Fibroblast of the conjunctiva (primary cell): ENCODE results near the gene DGKB.
"Not testable (repeated sequence)": the region's sequence is repeated elsewhere in the genome, so short reads cannot be mapped to it uniquely, and the experiment has no call there.

Experiments used
- DNase-seq: peaks from one replicate; pipeline ENCODE4 v3.0.0-alpha.2; 2010; ENCODE audit warnings: low read depth

DGKB gene

GRCh38 chr7:14289957-14290356, 612.6 kb downstream of the DGKB start:
- DNase-seq: no peak

DNA sequence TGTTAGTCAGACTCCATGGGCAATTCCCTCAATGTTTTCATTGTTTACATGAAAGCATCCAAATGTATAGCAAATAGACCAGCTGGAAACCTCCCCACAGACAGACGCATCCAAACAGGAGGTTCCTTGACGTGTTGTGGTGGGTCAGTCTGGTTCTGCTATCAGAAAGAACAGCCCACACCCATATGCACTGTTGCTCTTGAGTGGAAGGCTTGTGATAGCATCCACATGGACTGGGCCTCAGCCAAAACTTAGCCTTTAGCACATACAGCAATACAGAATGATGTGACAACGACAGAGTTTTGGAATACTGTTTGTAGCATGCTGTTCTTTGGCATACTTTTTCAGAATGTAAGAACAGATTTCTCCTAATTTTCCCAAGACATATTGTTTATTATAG, 613.9 kb downstream of the DGKB start:
- no peak for DNase-seq

DNA sequence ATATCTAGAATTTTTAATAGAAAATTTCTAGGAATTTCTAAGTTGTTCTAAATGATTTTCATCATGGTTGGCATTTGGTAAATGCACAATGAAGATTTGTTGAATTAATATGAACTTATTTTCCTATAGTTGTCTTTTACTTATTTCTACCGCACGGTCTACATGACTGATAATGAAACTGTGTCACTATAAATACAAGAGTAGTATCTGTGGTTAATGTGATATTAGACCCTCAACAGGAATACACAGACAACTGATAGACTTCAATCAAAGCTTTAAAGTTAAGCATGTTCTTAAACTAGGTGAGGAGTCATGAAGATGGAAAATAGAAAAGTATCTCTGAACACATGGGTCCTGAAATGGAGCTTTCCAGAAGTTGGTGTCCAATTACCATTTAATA, 615.2 kb downstream of the DGKB start:
- no peak for DNase-seq

- DNase-seq: no peak
Measured at GRCh38 chr7:14286036-14286435, 616.5 kb downstream of the DGKB start.

DNA sequence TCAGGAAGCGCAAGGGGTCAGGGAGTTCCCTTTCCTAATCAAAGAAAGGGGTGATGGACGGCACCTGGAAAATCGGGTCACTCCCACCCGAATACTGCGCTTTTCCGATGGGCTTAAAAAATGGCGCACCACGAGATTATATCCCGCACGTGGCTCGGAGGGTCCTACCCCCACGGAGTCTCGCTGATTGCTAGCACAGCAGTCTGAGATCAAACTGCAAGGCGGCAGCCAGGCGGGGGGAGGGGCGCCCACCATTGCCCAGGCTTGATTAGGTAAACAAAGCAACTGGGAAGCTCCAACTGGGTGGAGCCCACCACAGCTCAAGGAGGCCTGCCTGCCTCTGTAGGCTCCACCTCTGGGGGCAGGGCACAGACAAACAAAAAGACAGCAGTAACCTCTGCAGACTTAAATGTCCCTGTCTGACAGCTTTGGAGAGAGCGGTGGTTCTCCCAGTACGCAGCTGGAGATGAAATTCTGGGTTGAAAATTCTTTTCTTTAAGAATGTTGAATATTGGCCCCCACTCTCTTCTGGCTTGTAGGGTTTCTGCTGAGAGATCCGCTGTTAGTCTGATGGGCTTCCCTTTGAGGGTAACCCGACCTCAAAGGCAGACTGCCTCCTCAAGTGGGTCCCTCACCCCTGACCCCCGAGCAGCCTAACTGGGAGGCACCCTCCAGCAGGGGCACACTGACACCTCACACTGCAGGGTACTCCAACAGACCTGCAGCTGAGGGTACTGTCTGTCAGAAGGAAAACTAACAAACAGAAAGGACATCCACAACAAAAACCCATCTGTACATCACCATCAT, 623.3 kb downstream of the DGKB start:
- DNase-seq: not testable (repeated sequence)

DNA sequence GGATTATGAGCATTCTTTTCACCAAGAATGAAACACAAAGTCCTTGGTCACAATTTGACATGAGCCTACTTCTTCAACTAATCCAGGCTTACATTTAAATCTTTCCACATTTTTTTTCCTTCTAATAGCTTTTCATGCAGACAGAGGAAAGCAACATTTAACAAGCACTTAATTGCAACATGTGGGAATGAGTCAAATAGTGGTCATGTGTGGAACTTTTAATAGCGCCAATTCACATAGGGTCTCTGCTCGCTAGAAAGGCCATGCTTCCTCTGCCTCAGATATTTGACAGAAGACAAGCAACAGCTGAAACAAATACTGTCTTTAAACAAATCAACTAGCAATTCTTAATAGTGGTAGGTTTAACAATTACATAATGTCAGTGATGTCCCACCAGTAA, 627.2 kb downstream of the DGKB start:
- no peak for DNase-seq

GRCh38 chr7:14271441-14271840, 631.1 kb downstream of the DGKB start:
- no peak for DNase-seq

- DNase-seq: no peak
Measured at GRCh38 chr7:14270099-14270498, 632.5 kb downstream of the DGKB start.

GRCh38 chr7:14260011-14260410, 642.5 kb downstream of the DGKB start:
- DNase-seq: no peak

DNA sequence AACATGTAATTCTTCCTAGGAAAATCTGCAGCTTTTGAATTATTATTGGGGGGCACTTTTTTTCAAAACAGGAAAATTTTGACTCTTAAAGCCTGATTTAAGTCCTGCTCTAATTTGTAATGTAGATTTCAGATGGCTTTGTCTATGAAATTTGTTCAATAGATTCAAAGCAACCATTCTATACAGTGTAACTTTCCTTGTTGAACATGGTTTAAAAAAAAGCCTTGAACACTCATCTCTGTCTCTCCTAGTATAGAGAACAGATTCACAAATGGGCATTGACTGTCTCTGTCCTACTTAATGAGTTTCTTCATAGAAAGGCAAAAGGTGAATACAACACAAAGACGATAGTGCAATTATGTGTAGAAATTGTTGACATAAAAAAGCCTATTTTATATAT, 643.7 kb downstream of the DGKB start:
- no peak for DNase-seq

DNA sequence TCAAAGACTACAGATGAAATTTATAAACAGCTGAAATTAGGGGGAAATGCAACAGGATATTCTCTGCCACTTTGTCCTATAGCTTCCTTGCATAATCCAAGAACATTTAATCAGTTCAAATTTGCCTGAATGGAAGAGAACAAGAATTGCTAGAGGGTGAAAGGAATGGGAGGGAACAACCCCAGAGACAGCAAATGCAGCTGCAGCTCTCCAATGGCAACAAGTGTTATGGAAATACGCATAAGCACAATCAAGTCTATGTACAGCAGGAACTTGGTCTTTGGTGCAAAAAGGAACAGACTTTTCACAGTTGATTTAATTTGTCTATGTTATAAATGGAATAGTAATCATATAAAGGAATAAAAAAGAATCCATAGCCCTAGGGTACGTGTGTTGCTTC, 644.1 kb downstream of the DGKB start:
- DNase-seq: no peak

- DNase-seq: no peak
Measured at GRCh38 chr7:14252458-14252857, 650.1 kb downstream of the DGKB start.

GRCh38 chr7:14242175-14242574, 660.4 kb downstream of the DGKB start:
- no peak for DNase-seq

DNA sequence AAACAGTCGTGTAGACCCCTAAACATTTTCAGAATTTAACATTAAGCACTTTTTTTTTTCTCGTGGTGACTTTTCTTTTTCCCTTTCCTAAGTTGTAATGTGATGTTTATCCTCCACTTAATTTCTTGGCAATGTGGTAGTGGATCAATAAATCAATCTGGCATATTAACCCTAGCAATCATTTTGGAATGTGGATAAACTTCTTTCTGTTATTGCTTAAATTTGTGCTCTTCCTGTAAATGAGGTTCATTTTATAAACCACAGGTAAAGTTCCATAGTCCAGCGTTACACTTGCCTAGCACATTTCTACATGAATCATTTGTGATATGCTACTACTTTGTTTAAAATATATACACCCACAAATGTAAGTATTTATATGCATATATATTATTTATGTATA, 665.7 kb downstream of the DGKB start:
- DNase-seq: no peak

DNA sequence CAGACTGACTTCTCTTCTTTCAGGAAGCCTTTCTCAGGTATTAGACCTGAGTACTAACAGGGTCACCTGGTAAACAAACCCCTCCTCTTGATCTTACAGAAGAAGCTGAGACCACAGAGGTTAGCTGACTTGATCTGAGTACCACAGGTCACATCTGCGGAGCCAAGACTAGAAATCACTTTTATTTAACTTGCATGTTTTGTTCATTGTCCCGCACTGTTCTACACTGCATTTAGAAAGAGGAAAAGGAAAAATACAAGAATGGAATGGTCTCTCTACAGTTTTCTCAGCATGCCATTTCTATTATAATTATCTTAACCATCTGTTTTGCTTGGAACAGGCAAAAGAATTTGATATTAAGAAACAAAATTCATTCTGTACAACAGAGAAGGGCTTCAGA, 667.5 kb downstream of the DGKB start:
- DNase-seq: no peak

DNA sequence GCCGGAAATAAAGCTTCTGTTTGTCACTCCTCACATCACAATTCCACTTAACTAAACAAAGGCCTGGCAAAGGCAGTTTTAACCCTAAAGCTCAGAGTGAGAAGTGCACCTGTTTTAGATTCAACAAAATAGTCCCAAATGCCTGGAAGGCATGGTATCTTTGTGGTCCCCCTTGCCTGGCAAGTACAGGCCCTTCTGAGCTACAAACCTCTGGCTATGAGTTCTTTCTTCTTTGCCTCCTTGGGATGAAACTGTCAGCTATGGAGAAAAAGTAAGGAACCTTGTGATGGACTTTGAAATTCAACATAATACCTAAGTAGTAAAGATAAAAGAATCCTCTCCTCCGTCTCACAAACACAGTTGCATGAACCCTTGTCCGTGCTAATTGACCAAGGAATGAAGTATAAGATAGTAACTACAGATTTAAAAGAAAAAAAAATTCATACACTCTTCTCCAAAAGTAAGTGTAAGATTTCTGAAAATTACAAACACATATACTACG, 668.6 kb downstream of the DGKB start:
- DNase-seq: no peak

GRCh38 chr7:14233076-14233867, 669.3 kb downstream of the DGKB start:
- DNase-seq: no peak

DNA sequence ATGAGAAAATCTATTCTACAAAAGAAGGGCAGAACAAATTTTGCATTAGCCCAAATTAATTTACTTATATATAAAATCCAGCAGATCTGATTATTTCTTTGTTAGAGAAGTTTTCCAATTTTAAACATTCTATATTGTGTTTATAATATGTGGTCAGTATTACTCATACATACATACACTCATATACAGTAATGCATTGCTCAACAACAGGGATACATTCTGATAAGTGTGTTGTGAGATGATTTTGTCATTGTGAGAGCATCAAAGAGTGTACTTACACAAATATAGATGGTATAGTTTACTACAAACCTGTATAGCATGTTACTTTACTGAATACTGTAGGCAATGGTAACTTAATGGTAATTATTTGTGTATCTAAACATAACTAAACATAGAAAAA, 673.5 kb downstream of the DGKB start:
- DNase-seq: no peak

DNA sequence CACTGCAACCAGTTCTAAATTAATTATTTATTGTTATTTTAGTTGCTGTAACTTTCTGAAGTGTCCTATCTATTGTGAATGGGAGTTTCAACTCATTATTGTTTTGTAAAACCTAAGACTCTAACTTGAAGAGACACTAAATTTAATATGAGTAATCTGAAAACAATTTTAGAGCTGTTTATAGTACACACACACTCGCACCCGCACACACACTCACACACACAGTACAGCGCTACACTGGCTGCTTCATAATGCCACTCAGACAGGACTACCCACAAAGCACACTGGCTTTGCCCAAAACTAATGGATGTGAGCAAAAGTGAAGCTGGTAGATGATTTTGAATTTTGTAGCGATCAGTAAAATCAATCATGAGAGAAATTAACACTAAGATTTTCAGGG, 674.2 kb downstream of the DGKB start:
- DNase-seq: no peak

- no peak for DNase-seq
Measured at GRCh38 chr7:14226126-14226525, 676.4 kb downstream of the DGKB start.

DNA sequence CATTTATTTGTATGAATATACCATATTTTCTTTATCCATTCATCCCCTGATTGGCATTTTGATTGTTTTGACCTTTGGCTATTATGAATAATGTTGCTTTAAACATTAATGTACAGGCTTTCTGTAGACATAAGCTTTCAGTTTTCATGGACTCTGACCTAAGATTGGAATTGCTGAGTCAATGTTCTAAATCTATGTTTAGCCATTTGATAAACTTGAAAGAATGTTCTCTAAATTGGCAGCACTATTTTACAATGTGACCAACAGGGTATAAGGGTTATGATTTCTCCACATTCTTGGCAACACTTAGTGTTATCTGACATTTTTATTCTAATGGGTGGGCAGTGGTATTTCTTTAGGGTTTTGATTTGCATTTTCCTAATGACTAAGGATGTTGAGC, 683.4 kb downstream of the DGKB start:
- DNase-seq: no peak

DNA sequence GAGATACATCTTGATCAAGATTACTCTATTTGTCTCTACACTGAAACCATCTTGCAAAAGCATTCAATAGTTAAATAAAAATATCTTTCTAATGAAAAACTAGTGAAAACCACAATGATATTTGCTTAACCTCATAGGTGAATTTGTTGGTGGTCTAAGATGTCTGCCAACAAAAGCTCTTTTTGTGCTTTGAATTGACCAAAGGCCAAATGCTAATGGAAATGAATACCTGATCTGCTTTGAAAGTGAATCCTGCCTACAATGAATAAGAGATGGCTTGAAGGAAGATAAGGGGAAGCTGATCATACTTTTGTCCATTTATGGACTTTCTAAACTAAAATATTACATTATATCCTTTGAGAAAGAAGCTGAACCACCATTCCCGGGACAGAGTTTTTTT, 684.2 kb downstream of the DGKB start:
- no peak for DNase-seq

GRCh38 chr7:14209896-14210484, 692.6 kb downstream of the DGKB start:
- no peak for DNase-seq
